ENCODE data around the gene WNT9B.

GRCh38 chr17:46853896-46854444 lies 2.6 kb downstream of the WNT9B start:
- TF ChIP-seq EP300 (IDR thresholded peaks at IDR 0.05; ENCODE audit: low read depth in 2 of 2, low read length in 2 of 2) (no peak), EP300 (CRISPR knock-in tag; IDR thresholded peaks at IDR 0.05; ENCODE audit: borderline replicate concordance) (no peak), HOXA7 (CRISPR knock-in tag; IDR thresholded peaks at IDR 0.05) (no peak), CCAR2 (optimal IDR thresholded peaks at IDR 0.05; ENCODE audit: low read depth, low read length) (no peak), SALL1 (CRISPR knock-in tag; IDR thresholded peaks at IDR 0.05) (no peak), ZNF652 (CRISPR knock-in tag; IDR thresholded peaks at IDR 0.05; ENCODE audit: borderline replicate concordance, low read depth) (no peak), POLR2AphosphoS5 (IDR thresholded peaks at IDR 0.05; ENCODE audit: low read depth, low read length) (no peak)
